H1 (cell line): ENCODE data around the gene ZNF681. TPM values are rescaled to one million over a fixed set of nuclear protein-coding genes. Genes with fewer than 3 reads are reported as not detected.

Experiments
- CTCF ChIA-PET: fragments of 300-600 bp; sonication (Branson Sonifier 250); formaldehyde crosslinking; loops from one replicate; lab custom pipeline; 2021; ENCODE audit not compliant: partially characterized antibody; lab: Charles Lee
- POLR2A ChIA-PET: fragments of 300-600 bp; sonication (Branson Sonifier 250); formaldehyde crosslinking; loops from one replicate; lab custom pipeline; 2021; ENCODE audit warnings: inconsistent platforms; ENCODE audit not compliant: partially characterized antibody; lab: Charles Lee
- DNase-seq, 2 experiments: peaks; one replicate each; pipeline versions ENCODE4 v3.0.0 to v3.0.0-alpha.2; 2010 to 2022; ENCODE audit warnings: low spot score in 2 of 2, low read depth in 1 of 2, mixed read lengths in 1 of 2
- FAIRE-seq: peaks from 2 replicates; lab custom pipeline; 2011; peaks lifted over from hg19 to GRCh38; lab: Jason Lieb, UNC
- H2AFZ ChIP-seq: 2 replicates; pipeline ENCODE4 v1.8.1; 2012; ENCODE audit warnings: low read length, inconsistent platforms
- H2AK5ac ChIP-seq: 2 replicates; pipeline ENCODE4 v1.6.1; 2013; ENCODE audit warnings: low read depth, low read length
- H2BK120ac ChIP-seq: replicated peaks from 2 replicates; pipeline ENCODE3; 2013; ENCODE audit warnings: low read depth, low read length, inconsistent platforms
- H2BK12ac ChIP-seq: 2 replicates; pipeline ENCODE4 v1.6.1; 2013; ENCODE audit warnings: low read depth, low read length
- H2BK15ac ChIP-seq: 2 replicates; pipeline ENCODE4 v1.6.1; 2013; ENCODE audit warnings: low read length
- H2BK20ac ChIP-seq: 2 replicates; pipeline ENCODE4 v1.6.1; 2013; ENCODE audit warnings: low read length
- H2BK5ac ChIP-seq: 2 replicates; pipeline ENCODE4 v1.6.1; 2013; ENCODE audit warnings: low read depth, low read length
- H3K14ac ChIP-seq: 2 replicates; pipeline ENCODE4 v1.6.1; 2013; ENCODE audit warnings: inconsistent platforms; ENCODE audit not compliant: insufficient read length
- H3K18ac ChIP-seq: 2 replicates; pipeline ENCODE4 v1.6.1; 2013; ENCODE audit warnings: low read length; ENCODE audit errors: extremely low read depth
- H3K23ac ChIP-seq: 2 replicates; pipeline ENCODE4 v1.6.1; 2013; ENCODE audit warnings: inconsistent platforms; ENCODE audit not compliant: insufficient read length
- H3K23me2 ChIP-seq: 2 replicates; pipeline ENCODE4 v1.6.1; 2013; ENCODE audit warnings: low read depth, low read length
- H3K27ac ChIP-seq: 2 replicates; pipeline ENCODE4 v1.6.1; 2011; ENCODE audit warnings: low read depth, low read length, inconsistent platforms
- H3K27me3 ChIP-seq, 4 experiments: replicated peaks in 1 of 4; 1 replicate in 1 of 4; 2 replicates in 3 of 4; pipeline versions ENCODE4 v1.6.1 to v1.8.1; 2011 to 2013; ENCODE audit warnings: low read length in 3 of 4, mild to moderate bottlenecking in 3 of 4, inconsistent platforms in 2 of 4, mixed read lengths in 2 of 4, moderate library complexity in 1 of 4; ENCODE audit not compliant: control insufficient read depth in 3 of 4, insufficient read depth in 3 of 4; ENCODE audit errors: extremely low read depth in 1 of 4
- H3K36me3 ChIP-seq, 4 experiments: 2 replicates each; pipeline versions ENCODE4 v1.6.1 to v1.8.1; 2011 to 2013; ENCODE audit warnings: mild to moderate bottlenecking in 4 of 4, low read length in 3 of 4, moderate library complexity in 2 of 4, control low read depth in 1 of 4, inconsistent platforms in 1 of 4; ENCODE audit not compliant: insufficient read depth in 4 of 4, control insufficient read depth in 2 of 4
- H3K4ac ChIP-seq: replicated peaks from 2 replicates; pipeline ENCODE3; 2013; ENCODE audit warnings: low read length, low read depth, mixed read lengths, inconsistent platforms; ENCODE audit not compliant: insufficient read length
- H3K4me1 ChIP-seq, 4 experiments: replicated peaks in 1 of 4; 1 replicate in 1 of 4; 2 replicates in 3 of 4; pipeline versions ENCODE4 v1.6.1 to v1.8.1; 2011 to 2013; ENCODE audit warnings: low read length in 3 of 4, inconsistent platforms in 2 of 4, mixed read lengths in 1 of 4; ENCODE audit not compliant: insufficient read depth in 4 of 4, control insufficient read depth in 3 of 4
- H3K4me2 ChIP-seq, 2 experiments: 2 replicates each; pipeline versions ENCODE4 v1.6.1 to v1.8.1; 2011 to 2013; ENCODE audit warnings: low read depth in 2 of 2, low read length in 2 of 2, control low read depth in 1 of 2, inconsistent platforms in 1 of 2, mild to moderate bottlenecking in 1 of 2; ENCODE audit not compliant: insufficient read depth in 1 of 2
- H3K4me3 ChIP-seq, 4 experiments: fragments of 200-600, 300-600 bp in 1 of 4; sonication (generic), shearing (Covaris generic), sonication (Bioruptor Twin) in 1 of 4; 2 replicates each; pipeline versions ENCODE4 v1.5.1 to v1.8.1; 2011 to 2016; ENCODE audit warnings: low read length in 4 of 4, low read depth in 3 of 4, control low read depth in 2 of 4, inconsistent platforms in 2 of 4, mild to moderate bottlenecking in 2 of 4, mixed read lengths in 1 of 4, moderate library complexity in 1 of 4; ENCODE audit not compliant: insufficient read depth in 2 of 4; ENCODE audit errors: extremely low read depth in 1 of 4
- H3K56ac ChIP-seq: replicated peaks from 2 replicates; pipeline ENCODE3; 2013; ENCODE audit warnings: low read depth, mild to moderate bottlenecking, mixed read lengths, low read length, inconsistent platforms; ENCODE audit not compliant: insufficient read length
- H3K79me1 ChIP-seq: 2 replicates; pipeline ENCODE4 v1.6.1; 2013; ENCODE audit warnings: low read depth, low read length, control low read depth
- H3K79me2 ChIP-seq, 2 experiments: 2 replicates each; pipeline versions ENCODE4 v1.6.1 to v1.8.1; 2012 to 2013; ENCODE audit warnings: low read length in 2 of 2, mild to moderate bottlenecking in 2 of 2, inconsistent platforms in 1 of 2; ENCODE audit not compliant: insufficient read depth in 2 of 2, control insufficient read depth in 1 of 2
- H3K9ac ChIP-seq, 4 experiments: replicated peaks in 1 of 4; 1 replicate in 1 of 4; 2 replicates in 3 of 4; pipeline versions ENCODE4 v1.6.1 to v1.8.1; 2011 to 2013; ENCODE audit warnings: low read depth in 3 of 4, low read length in 3 of 4, control low read depth in 2 of 4, mild to moderate bottlenecking in 2 of 4, moderate library complexity in 2 of 4, inconsistent platforms in 1 of 4; ENCODE audit errors: extremely low read depth in 1 of 4
- H3K9me3 ChIP-seq, 2 experiments: 2 replicates each; pipeline versions ENCODE4 v1.6.1 to v1.8.1; 2012 to 2013; ENCODE audit warnings: mild to moderate bottlenecking in 2 of 2, moderate library complexity in 2 of 2, control low read depth in 1 of 2, inconsistent platforms in 1 of 2, low read depth in 1 of 2, low read length in 1 of 2, mixed read lengths in 1 of 2; ENCODE audit not compliant: insufficient read depth in 2 of 2
- H4K20me1 ChIP-seq, 2 experiments: replicated peaks in 1 of 2; 2 replicates each; pipeline versions ENCODE3 to v1.8.1; 2011 to 2013; ENCODE audit warnings: inconsistent platforms in 2 of 2, low read length in 2 of 2, mild to moderate bottlenecking in 1 of 2; ENCODE audit not compliant: insufficient read depth in 2 of 2, control insufficient read depth in 1 of 2
- H4K5ac ChIP-seq: 2 replicates; pipeline ENCODE4 v1.6.1; 2013; ENCODE audit warnings: low read length, low read depth, mixed read lengths, inconsistent platforms; ENCODE audit not compliant: insufficient read length
- H4K8ac ChIP-seq: 2 replicates; pipeline ENCODE4 v1.8.0; 2013; ENCODE audit warnings: mild to moderate bottlenecking, moderate library complexity, low read length, inconsistent platforms; ENCODE audit not compliant: insufficient read depth; ENCODE audit errors: extremely low read depth
- H4K91ac ChIP-seq: replicated peaks from 2 replicates; pipeline ENCODE3; 2013; ENCODE audit warnings: low read length, mixed read lengths, inconsistent platforms; ENCODE audit not compliant: insufficient read length
- ASH2L ChIP-seq: fragments of 200-600, 300-600 bp; sonication (generic); IDR thresholded peaks from one replicate; pipeline ENCODE4 v1.7.1; 2017; ENCODE audit warnings: low read length
- BACH1 ChIP-seq: IDR thresholded peaks from 2 replicates; pipeline ENCODE4 v1.6.1; 2012; ENCODE audit warnings: low read length, improper control_type of control experiment
- CREB1 ChIP-seq: IDR thresholded peaks from 2 replicates; pipeline ENCODE4 v1.6.1; 2012; ENCODE audit warnings: inconsistent platforms
- EGR1 ChIP-seq: IDR thresholded peaks from 2 replicates; pipeline ENCODE4 v1.6.1; 2011; ENCODE audit warnings: low read depth, low read length, borderline replicate concordance
- HDAC2 ChIP-seq, 2 experiments: fragments of 300-600 bp in 1 of 2; sonication (generic) in 1 of 2; IDR thresholded peaks; 2 replicates each; pipeline ENCODE4 v1.6.1; 2011 to 2012; ENCODE audit warnings: low read depth in 2 of 2, low read length in 2 of 2, mild to moderate bottlenecking in 2 of 2, moderate library complexity in 2 of 2, borderline replicate concordance in 1 of 2, inconsistent platforms in 1 of 2
- KDM1A ChIP-seq: fragments of 200-600, 300-600 bp; sonication (generic); IDR thresholded peaks from 2 replicates; pipeline ENCODE4 v1.7.1; 2016; ENCODE audit warnings: mild to moderate bottlenecking, low read length, borderline replicate concordance
- PHF8 ChIP-seq: fragments of 200-600 bp; sonication (generic); conservative IDR thresholded peaks from 2 replicates; pipeline ENCODE4 v1.7.1; 2012; ENCODE audit warnings: low read depth, mild to moderate bottlenecking, inconsistent platforms, low read length, moderate library complexity
- POLR2A ChIP-seq, 2 experiments: IDR thresholded peaks; 1 replicate in 1 of 2; 2 replicates in 1 of 2; pipeline ENCODE4 v1.6.1; 2011; ENCODE audit warnings: low read depth in 2 of 2, low read length in 2 of 2, mild to moderate bottlenecking in 2 of 2; ENCODE audit errors: control extremely low read depth in 1 of 2
- RFX5 ChIP-seq: IDR thresholded peaks from 2 replicates; pipeline ENCODE4 v1.6.1; 2011; ENCODE audit warnings: low read depth, low read length, improper control_type of control experiment, borderline replicate concordance
- SIRT6 ChIP-seq: IDR thresholded peaks from one replicate; pipeline ENCODE4 v1.7.1; 2012; ENCODE audit warnings: low read length, inconsistent platforms
- SP2 ChIP-seq: IDR thresholded peaks from 2 replicates; pipeline ENCODE4 v1.6.1; 2012; ENCODE audit warnings: mild to moderate bottlenecking, low read length, inconsistent platforms
- TAF1 ChIP-seq: IDR thresholded peaks from 2 replicates; pipeline ENCODE4 v1.6.1; 2011; ENCODE audit warnings: mild to moderate bottlenecking, low read depth, low read length
- TAF7 ChIP-seq: optimal IDR thresholded peaks from 2 replicates; pipeline ENCODE3; 2011; ENCODE audit warnings: low read depth, mild to moderate bottlenecking, inconsistent platforms, low read length, moderate library complexity, borderline replicate concordance
- WGBS, 2 experiments: shearing (Covaris generic) in 1 of 2; methylation state at CpG; one replicate each; pipeline versions ENCODE4 v1.1.6 to v1.1.7; 2013 to 2015; ENCODE audit warnings: low lambda C conversion rate in 2 of 2, mixed read lengths in 2 of 2, inconsistent platforms in 1 of 2, low coverage in 1 of 2, missing lambda C conversion rate in 1 of 2; ENCODE audit not compliant: insufficient replicate concordance in 2 of 2, insufficient coverage in 1 of 2, insufficient read length in 1 of 2; ENCODE audit errors: extremely low coverage in 1 of 2, missing lambda C conversion rate in 1 of 2; 5-methylcytosine and 5-hydroxymethylcytosine counted together
- polyA plus RNA-seq, 7 experiments: library from polyadenylated mRNA; depleted of rRNA in 3 of 7; stranded (reverse) in 5 of 7; unstranded in 2 of 7; fragments of >200 nt in 5 of 7; fragments of 200-250 nt in 2 of 7; gene quantifications; 1 replicate in 5 of 7; 2 replicates in 1 of 7; 4 replicates in 1 of 7; pipeline versions ENCODE4 v1.2.1 to v1.2.3, GENCODE V29; 2011 to 2013; ENCODE audit warnings: missing spikeins in 2 of 7, mixed read lengths in 2 of 7
- total RNA-seq: library from RNA; stranded (reverse); fragmentation: NEBNext Ultra II Directional; extraction: Animal tissue kit (Norgen Biotek cat#: 25700); gene quantifications from 2 replicates; pipeline ENCODE4 v1.2.1, GENCODE V29; 2021
- TF ChIP-seq, protein P1 (sequence below): IDR thresholded peaks from 2 replicates; pipeline ENCODE4 v1.6.1; 2011; ENCODE audit warnings: low read depth, mild to moderate bottlenecking, low read length; ENCODE audit not compliant: insufficient read depth
- TF ChIP-seq, protein P2 (sequence below): IDR thresholded peaks from 2 replicates; pipeline ENCODE4 v1.6.1; 2012; ENCODE audit warnings: inconsistent platforms

The ZNF681 gene
- total and polyA plus RNA-seq, 2 of the 8 experiments (the other 6 are each of a cell fraction or from before 2014, with no cell fraction given) = 1.1 to 6.8 TPM

DNA sequence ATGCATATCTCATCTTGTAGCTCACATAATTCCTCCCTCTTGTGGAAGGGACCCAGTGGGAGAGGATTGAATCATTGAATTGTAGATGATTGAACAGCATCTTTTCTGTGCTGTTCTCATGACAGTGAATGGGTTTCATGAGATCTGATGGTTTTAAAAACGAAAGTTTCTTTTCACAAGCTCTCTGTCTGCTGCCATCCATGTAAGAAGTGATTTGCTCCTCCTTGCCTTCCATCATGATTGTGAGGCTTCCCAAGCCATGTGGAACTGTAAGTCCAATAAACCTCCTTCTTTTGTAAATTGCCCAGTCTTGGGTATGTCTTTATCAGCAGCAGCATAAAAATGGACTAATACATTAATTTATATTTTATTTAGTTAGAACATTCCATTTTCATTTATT, 52.0 kb downstream of the ZNF681 start:
- ChIA-PET POLR2A (interaction anchor here (1.2 to 2.4 kb wide), 2 partner anchors 20 to 52 kb away, joined by 4 to 7 read pairs; partner anchors contain the start of gene ZNF675), CTCF (no interaction called here)
- no peak overlapping the region for H4K8ac ChIP-seq
- FAIRE-seq = no peak
- H2BK15ac ChIP-seq = no peak overlapping the region
- H3K4me1 ChIP-seq = no peaks in the 10 kb centered on the region
- H3K4me3 ChIP-seq = no peak overlapping the region
- no peak overlapping the region for H2AK5ac ChIP-seq
- no peak overlapping the region for H4K5ac ChIP-seq
- no peak overlapping the region for H2BK20ac ChIP-seq
- no peak overlapping the region for H3K4ac ChIP-seq
- no peaks in the 10 kb centered on the region for H4K20me1 ChIP-seq
- no peak overlapping the region for H2BK5ac ChIP-seq
- no peak overlapping the region for H2AFZ ChIP-seq
- peaks cover 3 to 9% of the 10 kb centered on the region in 2 experiments; a peak in 3 of 4 replicates for H3K9me3 ChIP-seq
- H3K36me3 ChIP-seq = no peaks in the 10 kb centered on the region
- H3K56ac ChIP-seq = no peak overlapping the region
- H2BK120ac ChIP-seq = no peak overlapping the region
- H3K23ac ChIP-seq = no peak overlapping the region
- H4K91ac ChIP-seq = no peak overlapping the region
- H3K9ac ChIP-seq = no peak overlapping the region
- no peaks in the 10 kb centered on the region for H3K27me3 ChIP-seq
- H2BK12ac ChIP-seq = no peak overlapping the region
- WGBS, 2 experiments = 81% methylated on average over 1 of the region's 1 CpG; no CpG with 5 or more reads in 1 of the 2 experiments
- no peaks in the 10 kb centered on the region for H3K79me1 ChIP-seq
- no peaks in the 10 kb centered on the region for H3K23me2 ChIP-seq
- H3K27ac ChIP-seq = no peak overlapping the region
- no peak overlapping the region for H3K4me2 ChIP-seq
- no peak overlapping the region for H3K18ac ChIP-seq
- no peaks in the 10 kb centered on the region for H3K79me2 ChIP-seq
- no peak overlapping the region for H3K14ac ChIP-seq
- no peak for DNase-seq
- TF ChIP-seq ASH2L (no peak), CREB1 (no peak), SIRT6 (no peak), HDAC2 (IDR thresholded peaks at IDR 0.05; ENCODE audit: borderline replicate concordance in 1 of 2, low read depth in 2 of 2, low read length in 2 of 2) (no peak), SP2 (no peak), EGR1 (no peak), PHF8 (no peak), TAF7 (no peak), BACH1 (no peak), POLR2A (IDR thresholded peaks at IDR 0.05; ENCODE audit: control extremely low read depth in 1 of 2, low read depth in 2 of 2, low read length in 2 of 2) (no peak), RFX5 (no peak), KDM1A (no peak), TAF1 (no peak)
- TF ChIP-seq, protein P1, sequence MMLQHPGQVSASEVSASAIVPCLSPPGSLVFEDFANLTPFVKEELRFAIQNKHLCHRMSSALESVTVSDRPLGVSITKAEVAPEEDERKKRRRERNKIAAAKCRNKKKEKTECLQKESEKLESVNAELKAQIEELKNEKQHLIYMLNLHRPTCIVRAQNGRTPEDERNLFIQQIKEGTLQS = no peak
- TF ChIP-seq, protein P2, sequence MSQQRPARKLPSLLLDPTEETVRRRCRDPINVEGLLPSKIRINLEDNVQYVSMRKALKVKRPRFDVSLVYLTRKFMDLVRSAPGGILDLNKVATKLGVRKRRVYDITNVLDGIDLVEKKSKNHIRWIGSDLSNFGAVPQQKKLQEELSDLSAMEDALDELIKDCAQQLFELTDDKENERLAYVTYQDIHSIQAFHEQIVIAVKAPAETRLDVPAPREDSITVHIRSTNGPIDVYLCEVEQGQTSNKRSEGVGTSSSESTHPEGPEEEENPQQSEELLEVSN = no peak
